Hepatocyte (in vitro differentiated cells): ENCODE results near the gene TRAF1. TPM values are rescaled to one million over a fixed set of nuclear protein-coding genes. Genes with fewer than 3 reads are reported as not detected.

Experiments used
- DNase-seq: peaks from one replicate; pipeline ENCODE4 v3.0.0-alpha.2; 2016; ENCODE audit warnings: low spot score
- H2AFZ ChIP-seq: fragments of 200-600 bp; sonication (generic); 2 replicates; pipeline ENCODE4 v1.6.0; 2016; ENCODE audit warnings: antibody characterized with exemption, mild to moderate bottlenecking
- H3K27ac ChIP-seq: fragments of 200-600 bp; sonication (generic); 2 replicates; pipeline ENCODE4 v1.5.1; 2016; ENCODE audit warnings: mild to moderate bottlenecking
- H3K27me3 ChIP-seq: fragments of 200-600 bp; sonication (generic); 2 replicates; pipeline ENCODE4 v1.6.1; 2016
- H3K36me3 ChIP-seq: fragments of 200-600 bp; sonication (generic); replicated peaks from 2 replicates; pipeline ENCODE4 v1.5.1; 2016; ENCODE audit warnings: low read depth; ENCODE audit not compliant: insufficient read depth
- H3K4me1 ChIP-seq: fragments of 200-600 bp; sonication (generic); 2 replicates; pipeline ENCODE4 v1.5.1; 2016; ENCODE audit warnings: mild to moderate bottlenecking, moderate library complexity; ENCODE audit not compliant: insufficient read depth
- H3K4me2 ChIP-seq: fragments of 200-600 bp; sonication (generic); 2 replicates; pipeline ENCODE4 v1.6.0; 2016
- H3K4me3 ChIP-seq: fragments of 200-600 bp; sonication (generic); 2 replicates; pipeline ENCODE4 v1.5.1; 2016; ENCODE audit warnings: mild to moderate bottlenecking
- H3K79me2 ChIP-seq: fragments of 200-600 bp; sonication (generic); 2 replicates; pipeline ENCODE4 v1.6.0; 2017; ENCODE audit warnings: mild to moderate bottlenecking
- H3K9me2 ChIP-seq: fragments of 200-600 bp; sonication (generic); replicated peaks from 2 replicates; pipeline ENCODE4 v1.6.0; 2017; ENCODE audit warnings: mild to moderate bottlenecking; ENCODE audit not compliant: insufficient read depth
- H3K9me3 ChIP-seq: fragments of 200-600 bp; sonication (generic); 2 replicates; pipeline ENCODE4 v1.5.1; 2016; ENCODE audit warnings: low read depth, mild to moderate bottlenecking
- H4K20me1 ChIP-seq: fragments of 200-600 bp; sonication (generic); 2 replicates; pipeline ENCODE4 v1.6.0; 2016; ENCODE audit warnings: mild to moderate bottlenecking; ENCODE audit not compliant: insufficient read depth, poor library complexity, severe bottlenecking
- CTCF ChIP-seq: fragments of 200-600 bp; sonication (generic); IDR thresholded peaks from 2 replicates; pipeline ENCODE4 v1.5.1; 2016; ENCODE audit warnings: antibody characterized with exemption, mild to moderate bottlenecking; ENCODE audit not compliant: poor library complexity
- EZH2 ChIP-seq: fragments of 200-600 bp; sonication (generic); IDR thresholded peaks from 2 replicates; pipeline ENCODE4 v1.6.1; 2016; ENCODE audit warnings: antibody characterized with exemption, mild to moderate bottlenecking, borderline replicate concordance
- EZH2phosphoT487 ChIP-seq: fragments of 200-600 bp; sonication (generic); IDR thresholded peaks from one replicate; pipeline ENCODE4 v1.6.1; 2018; ENCODE audit warnings: antibody characterized with exemption, mild to moderate bottlenecking, low read depth, moderate library complexity; ENCODE audit not compliant: unreplicated experiment, severe bottlenecking
- WGBS: methylation state at CpG from one replicate; pipeline ENCODE4 v1.1.6; 2016; ENCODE audit warnings: low lambda C conversion rate; ENCODE audit errors: missing lambda C conversion rate; 5-methylcytosine and 5-hydroxymethylcytosine counted together
- polyA plus RNA-seq: library from polyadenylated mRNA; unstranded; fragments of >200 nt; fragmentation: Nextera tagmentation; extraction: Ambion mirVana; gene quantifications from 2 replicates; pipeline ENCODE4 v1.2.1, GENCODE V29; 2016
- total RNA-seq: library from RNA; depleted of rRNA; stranded (reverse); fragments of >200 nt; gene quantifications from 2 replicates; pipeline ENCODE4 v1.2.3, GENCODE V29; 2014

Gene TRAF1
- total and polyA plus RNA-seq, 2 experiments from 2014 or later, result 2.2 to 4.0 TPM

- H2AFZ ChIP-seq, result no peak overlapping the region
- no peaks in the 10 kb centered on the region for H3K4me1 ChIP-seq
- no peak overlapping the region for H3K4me2 ChIP-seq
- H3K27me3 ChIP-seq, result no peaks in the 10 kb centered on the region
- H3K9me3 ChIP-seq, result no peaks in the 10 kb centered on the region
- H3K4me3 ChIP-seq, result no peak overlapping the region
- TF ChIP-seq EZH2 (no peak), CTCF (no peak), EZH2phosphoT487 (no peak)
- H3K36me3 ChIP-seq, result no peaks in the 10 kb centered on the region
- 96% methylated on average over 3 of the region's 3 CpGs for WGBS
- no peaks in the 10 kb centered on the region for H3K79me2 ChIP-seq
- DNase-seq, result no peak
- H3K27ac ChIP-seq, result no peak overlapping the region
- H3K9me2 ChIP-seq, result no peaks in the 10 kb centered on the region
- no peaks in the 10 kb centered on the region for H4K20me1 ChIP-seq
Observed at GRCh38 chr9:120956862-120957261, 30.3 kb upstream of the TRAF1 start.

DNA sequence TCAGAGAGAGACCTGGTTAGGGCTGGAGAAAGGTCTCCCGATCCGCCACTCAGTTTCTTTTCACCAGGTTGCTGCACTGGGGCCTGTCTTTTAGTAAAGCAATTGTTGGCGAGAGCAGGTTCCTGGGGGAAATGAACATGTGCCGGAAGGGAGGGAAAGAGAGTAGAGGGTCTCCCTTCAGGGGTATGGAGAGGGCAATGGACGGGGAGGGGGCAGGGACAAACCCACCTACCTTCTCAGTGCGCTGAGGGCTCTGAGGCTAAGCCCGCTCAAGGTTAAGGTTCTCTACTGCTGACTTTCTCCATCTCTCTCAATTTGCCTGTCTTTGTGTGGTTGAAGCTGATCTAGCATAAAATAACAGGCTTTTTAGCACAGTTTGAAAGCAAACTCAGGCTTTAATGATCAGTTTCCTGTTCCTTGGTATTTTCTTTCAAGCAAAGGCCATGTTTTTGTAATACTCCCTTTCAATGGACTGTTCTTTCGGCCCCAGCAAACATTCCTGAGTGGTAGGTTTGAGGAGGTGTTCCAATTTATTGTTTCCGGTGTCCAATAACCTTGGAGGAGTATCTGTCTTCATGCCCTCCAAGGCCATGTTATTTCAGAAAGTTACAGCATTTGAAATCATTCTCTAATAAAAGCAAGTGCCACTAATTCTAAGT is 25.5 kb upstream of the TRAF1 start:
- H4K20me1 ChIP-seq, result no peaks in the 10 kb centered on the region
- no peak overlapping the region for H2AFZ ChIP-seq
- no peaks in the 10 kb centered on the region for H3K9me2 ChIP-seq
- H3K27ac ChIP-seq, result no peak overlapping the region
- H3K4me2 ChIP-seq, result no peak overlapping the region
- H3K9me3 ChIP-seq, result no peaks in the 10 kb centered on the region
- no peaks in the 10 kb centered on the region for H3K27me3 ChIP-seq
- H3K79me2 ChIP-seq, result no peaks in the 10 kb centered on the region
- no peaks in the 10 kb centered on the region for H3K36me3 ChIP-seq
- WGBS, result 93% methylated on average over 9 of the region's 9 CpGs
- no peak overlapping the region for H3K4me3 ChIP-seq
- DNase-seq, result no peak
- TF ChIP-seq CTCF, result no peak
- TF ChIP-seq EZH2, result no peak
- TF ChIP-seq EZH2phosphoT487, result no peak
- no peaks in the 10 kb centered on the region for H3K4me1 ChIP-seq

DNA sequence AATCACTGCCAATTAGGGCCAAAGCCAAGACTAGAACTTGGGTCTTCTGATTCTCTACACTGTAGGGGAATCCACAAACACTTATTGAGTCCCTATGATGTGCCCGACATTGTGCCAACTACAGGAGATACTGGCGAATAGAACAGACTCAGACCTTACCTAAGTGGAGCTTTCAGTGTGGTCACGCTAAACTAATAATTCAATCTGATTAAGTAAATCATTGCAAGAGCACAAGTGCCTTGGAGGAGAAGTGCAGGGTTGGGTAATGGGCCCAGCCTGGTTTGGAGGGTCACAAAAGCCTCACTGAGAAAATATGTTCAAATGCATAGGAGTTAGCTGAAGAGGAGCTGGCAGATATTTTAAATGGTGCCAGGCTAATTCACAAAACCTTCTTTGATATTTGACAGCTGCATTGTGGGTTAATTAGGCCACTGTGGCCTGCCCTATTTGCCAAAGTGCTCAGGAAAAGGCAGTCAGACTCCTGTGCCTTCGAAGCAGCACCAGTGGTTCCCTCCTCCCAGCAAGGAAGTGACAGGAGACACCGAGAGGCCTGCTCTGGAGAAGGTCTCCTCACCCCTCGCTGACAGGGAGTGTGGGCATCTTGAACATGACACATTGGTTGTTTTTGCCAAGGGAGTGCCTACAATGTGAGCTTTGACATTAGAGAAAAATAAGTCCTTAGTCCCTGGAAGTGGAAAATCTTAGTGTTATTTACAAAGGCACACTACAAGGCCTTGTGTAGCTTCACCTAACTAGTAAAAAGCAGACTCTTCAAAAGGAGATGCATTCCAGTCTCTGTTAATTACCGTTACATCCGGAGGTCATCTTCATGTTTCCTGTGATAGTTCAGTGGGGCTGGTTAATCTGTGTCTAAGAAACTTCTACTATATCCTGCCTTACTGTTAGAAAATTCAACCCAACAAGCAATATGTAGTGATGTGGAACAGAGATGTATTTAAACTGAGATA is 24.1 kb upstream of the TRAF1 start:
- Histone ChIP-seq H3K27me3 (no peaks in the 10 kb centered on the region), H4K20me1 (no peaks in the 10 kb centered on the region), H3K4me3 (no peak overlapping the region), H3K4me2 (no peak overlapping the region), H3K36me3 (no peaks in the 10 kb centered on the region), H3K79me2 (no peaks in the 10 kb centered on the region), H3K9me2 (no peaks in the 10 kb centered on the region), H2AFZ (no peak overlapping the region), H3K27ac (no peak overlapping the region), H3K4me1 (no peaks in the 10 kb centered on the region), H3K9me3 (no peaks in the 10 kb centered on the region)
- no peak for TF ChIP-seq EZH2phosphoT487
- TF ChIP-seq CTCF, result no peak
- TF ChIP-seq EZH2, result no peak
- DNase-seq, result no peak
- WGBS, result 80% methylated on average over 8 of the region's 8 CpGs
